HT1080 (cell line): ENCODE measurements around the gene ASMTL. TPM values are rescaled to one million over a fixed set of nuclear protein-coding genes. Genes with fewer than 3 reads are reported as not detected.
"Not testable (repeated sequence)": the region's sequence is repeated elsewhere in the genome, so short reads cannot be mapped to it uniquely, and the experiment has no call there.

ENCODE experiments used
- DNase-seq: peaks from one replicate; pipeline ENCODE4 v3.0.0-alpha.2; 2015; ENCODE audit warnings: low read depth
- total RNA-seq: library from RNA; depleted of rRNA; stranded (reverse); fragments of >200 nt; shearing (Covaris generic); gene quantifications from 2 replicates; pipeline ENCODE4 v1.2.3, GENCODE V29; 2014

The ASMTL gene
- total RNA-seq, 1 experiment from 2014 or later = 12.3 TPM

GRCh38 chrX:1455948-1456280, 3.2 kb upstream of the ASMTL start:
- no peak for DNase-seq

DNA sequence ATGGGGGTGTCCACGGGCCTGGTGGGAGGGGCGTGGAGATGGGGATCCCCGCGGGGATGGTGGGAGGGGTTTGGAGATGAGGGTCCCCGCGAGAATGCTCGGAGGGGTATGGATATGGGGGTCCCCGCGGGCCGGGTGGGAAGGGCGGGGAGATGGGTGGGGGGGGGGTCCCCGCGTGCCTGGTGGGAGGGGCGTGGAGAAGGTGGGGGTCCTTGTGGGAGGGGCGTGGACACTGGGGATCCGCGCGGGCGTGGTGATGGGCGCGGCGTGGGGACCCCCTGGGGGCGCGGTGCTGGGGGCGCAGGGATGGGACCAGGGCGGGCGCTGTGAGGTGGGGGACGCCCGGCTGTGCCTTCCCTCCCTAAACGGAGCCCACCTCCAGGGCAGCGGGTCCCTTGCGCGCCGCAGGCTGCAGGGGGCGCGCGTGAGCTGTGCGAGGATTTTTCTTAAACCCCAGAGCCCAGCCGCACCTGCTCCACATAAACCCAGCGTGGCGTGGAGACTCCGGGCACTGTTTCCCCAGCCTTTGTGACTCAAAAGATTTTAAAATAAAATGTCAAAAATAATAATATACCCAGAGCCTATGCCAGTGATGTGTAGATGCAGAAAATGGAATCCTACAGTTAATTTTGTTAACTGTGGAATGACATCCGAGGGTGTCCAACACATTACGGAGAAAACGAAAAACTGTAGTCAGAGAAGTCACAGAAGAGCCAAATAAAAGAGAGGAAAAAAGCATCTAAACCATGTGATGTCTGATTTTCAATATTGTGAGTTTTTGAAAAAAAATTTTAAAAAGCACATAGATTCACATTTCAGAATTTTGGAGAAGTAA, 1.5 kb upstream of the ASMTL start:
- DNase-seq = peak; percentile 85

DNA sequence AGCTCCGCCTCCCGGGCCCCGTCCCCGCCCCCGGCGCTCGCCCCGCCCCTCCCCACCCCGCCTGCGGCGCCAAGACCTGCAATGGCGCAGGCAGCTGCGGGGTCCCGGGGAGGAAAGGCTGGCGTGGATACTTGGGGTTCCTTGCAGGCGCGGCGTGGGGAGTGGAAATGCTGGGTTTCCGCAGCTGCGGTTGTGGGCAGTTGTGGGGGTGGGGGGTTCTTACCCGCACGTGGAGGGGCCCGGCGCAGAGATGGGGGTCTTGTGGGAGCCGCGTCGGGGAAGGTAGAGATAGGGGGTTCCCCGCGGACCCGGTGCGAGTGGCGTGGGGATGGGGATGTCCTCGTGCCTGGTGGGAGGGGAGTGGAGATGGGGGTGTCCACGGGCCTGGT, 680 bp upstream of the ASMTL start:
- DNase-seq = no peak

- DNase-seq = no peak
These were observed 821 bp downstream of the ASMTL start for GRCh38 chrX:1451661-1452515.

DNA sequence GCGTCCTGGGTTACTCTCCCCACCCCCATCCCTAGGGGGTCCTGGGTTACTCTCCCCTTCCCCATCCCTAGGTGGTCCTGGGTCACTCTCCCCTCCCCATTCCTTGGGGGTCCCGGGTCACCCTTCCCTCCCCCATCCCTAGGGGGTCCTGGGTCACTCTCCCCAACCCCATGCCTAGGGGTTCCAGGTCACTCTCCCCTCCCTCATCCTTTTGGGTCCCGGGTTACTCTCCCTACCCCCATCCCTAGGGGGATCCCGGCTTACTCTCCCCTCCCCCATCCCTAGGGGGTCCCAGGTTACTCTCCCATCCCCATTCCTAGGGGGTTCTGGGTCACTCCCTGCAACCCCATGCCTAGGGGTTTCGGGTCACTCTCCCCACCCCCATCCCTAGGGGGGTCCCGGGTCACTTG, 1.5 kb downstream of the ASMTL start:
- DNase-seq = no peak

DNA sequence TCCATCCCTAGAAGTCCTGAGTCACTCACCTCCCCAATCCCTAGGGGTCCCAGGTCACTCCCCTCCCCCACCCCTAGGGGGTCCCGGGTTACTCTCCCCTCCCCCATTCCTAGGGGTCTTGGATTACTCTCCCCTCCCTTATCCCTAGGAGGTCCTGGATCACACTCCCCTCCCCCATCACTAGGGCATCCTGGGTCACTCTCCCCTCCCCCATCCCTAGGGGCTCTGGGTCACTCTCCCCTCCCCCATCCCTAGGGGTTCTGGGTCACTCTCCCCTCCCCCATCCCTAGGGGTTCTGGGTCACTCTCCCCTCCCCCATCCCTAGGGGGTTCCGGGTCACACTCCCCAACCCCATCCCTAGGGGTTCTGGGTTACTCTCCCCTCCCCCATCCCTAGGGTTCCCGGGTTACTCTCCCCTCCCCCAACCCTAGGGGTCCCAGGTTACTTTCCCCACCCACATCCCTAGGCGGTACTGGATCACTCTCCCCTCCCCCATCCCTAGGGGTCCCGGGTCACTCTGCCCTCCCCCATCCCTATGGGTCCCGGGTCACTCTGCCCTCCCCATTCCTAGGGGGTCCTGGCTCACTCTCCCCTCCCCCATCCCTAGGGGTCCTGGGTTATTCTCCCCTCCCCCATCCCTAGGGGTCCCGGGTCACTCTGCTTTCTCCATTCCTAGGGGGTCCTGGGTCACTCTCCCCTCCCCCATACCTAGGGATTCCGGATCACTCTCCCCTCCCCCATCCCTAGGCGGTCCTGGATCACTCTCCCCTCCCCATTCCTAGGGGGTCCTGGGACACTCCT, 2.1 kb downstream of the ASMTL start:
- DNase-seq = no peak

GRCh38 chrX:1449823-1450149, 2.9 kb downstream of the ASMTL start:
- no peak for DNase-seq

GRCh38 chrX:1449036-1449822, 3.5 kb downstream of the ASMTL start:
- no peak for DNase-seq

GRCh38 chrX:1448573-1449001, 4.1 kb downstream of the ASMTL start:
- not testable (repeated sequence) for DNase-seq

DNA sequence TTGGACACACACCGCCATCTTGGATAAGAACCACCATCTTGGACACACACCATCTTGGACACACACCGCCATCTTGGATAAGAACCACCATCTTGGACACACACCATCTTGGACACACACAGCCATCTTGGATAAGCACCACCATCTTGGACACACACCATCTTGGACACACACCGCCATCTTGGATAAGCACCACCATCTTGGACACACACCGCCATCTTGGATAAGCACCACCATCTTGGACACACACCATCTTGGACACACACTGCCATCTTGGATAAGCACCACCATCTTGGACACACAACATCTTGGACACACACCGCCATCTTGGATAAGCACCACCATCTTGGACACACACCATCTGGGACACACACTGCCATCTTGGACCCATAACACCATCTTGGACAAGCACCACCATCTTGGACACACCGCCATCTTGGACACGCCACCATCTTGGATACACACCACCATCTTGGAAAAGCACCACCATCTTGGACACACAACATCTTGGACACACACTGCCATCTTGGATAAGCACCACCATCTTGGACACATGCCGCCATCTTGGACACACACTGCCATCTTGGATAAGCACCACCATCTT, 4.6 kb downstream of the ASMTL start:
- not testable (repeated sequence) for DNase-seq

GRCh38 chrX:1446984-1447968, 5.4 kb downstream of the ASMTL start:
- not testable (repeated sequence) for DNase-seq

- no peak for DNase-seq
These were observed 7.9 kb downstream of the ASMTL start for GRCh38 chrX:1444561-1445500.

DNA sequence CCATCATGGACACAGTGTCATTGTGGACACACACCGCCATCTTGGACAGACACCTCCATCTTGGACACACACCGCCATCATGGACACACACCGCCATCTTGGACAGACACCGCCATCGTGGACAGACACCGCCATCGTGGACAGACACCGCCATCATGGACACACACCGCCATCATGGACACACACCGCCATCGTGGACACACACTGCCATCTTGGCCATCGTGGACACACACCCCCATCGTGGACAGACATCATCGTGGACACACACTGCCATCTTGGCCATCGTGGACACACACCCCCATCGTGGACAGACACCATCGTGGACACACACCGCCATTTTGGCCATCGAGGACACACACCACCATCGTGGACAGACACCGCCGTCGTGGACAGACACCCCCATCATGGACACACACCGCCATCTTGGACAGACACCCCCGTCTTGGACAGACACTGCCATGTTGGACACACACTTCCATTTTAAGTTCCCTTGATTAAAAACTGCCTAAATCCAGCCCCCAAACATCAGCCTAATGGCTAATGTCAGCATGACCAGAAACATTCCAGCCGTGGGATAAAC, 9.1 kb downstream of the ASMTL start:
- DNase-seq = no peak

- no peak for DNase-seq
These were observed 9.9 kb downstream of the ASMTL start for GRCh38 chrX:1442724-1443367.

- no peak for DNase-seq
These were observed 10.6 kb downstream of the ASMTL start for GRCh38 chrX:1442016-1442665.

DNA sequence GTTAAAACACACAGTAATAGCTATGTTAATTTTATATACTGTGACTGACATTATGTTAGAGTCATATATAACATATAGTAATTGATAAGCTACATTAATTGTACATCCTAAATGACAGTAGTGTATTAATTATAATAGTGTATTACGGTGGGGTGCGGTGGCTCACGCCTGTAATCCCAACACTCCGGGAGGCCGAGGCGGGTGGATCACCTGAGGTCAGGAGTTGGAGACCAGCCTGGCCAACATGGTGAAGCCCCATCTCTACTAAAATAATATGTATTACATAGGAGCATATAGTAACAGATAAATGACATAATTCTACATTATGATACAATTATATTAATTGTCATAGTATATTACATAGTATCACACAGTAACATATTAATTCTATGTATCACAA, 12.2 kb downstream of the ASMTL start:
- DNase-seq = no peak
